Liver (tissue), 9 donors: Measurements from ENCODE around the gene UBASH3B. TPM values are rescaled to one million over a fixed set of nuclear protein-coding genes. Genes with fewer than 3 reads are reported as not detected.

Experiments
- DNase-seq: peaks from one replicate; pipeline ENCODE4 v3.0.0-alpha.2; 2017; ENCODE audit warnings: low spot score
- H3K27ac ChIP-seq, 2 donors: one replicate each; pipeline ENCODE4 v1.7.0; 2013; ENCODE audit warnings: inconsistent platforms in 2 of 2, low read length in 2 of 2, control low read depth in 1 of 2, low read depth in 1 of 2, mild to moderate bottlenecking in 1 of 2
- H3K27me3 ChIP-seq, 4 donors: one replicate each; pipeline versions ENCODE4 v1.6.1 to v1.7.0; 2013; ENCODE audit warnings: low read length in 3 of 4, inconsistent platforms in 1 of 4, mild to moderate bottlenecking in 1 of 4, moderate library complexity in 1 of 4; ENCODE audit not compliant: control insufficient read depth in 4 of 4, insufficient read depth in 4 of 4
- H3K36me3 ChIP-seq, 4 donors: one replicate each; pipeline versions ENCODE4 v1.6.1 to v1.7.0; 2013; ENCODE audit warnings: low read length in 3 of 4, mild to moderate bottlenecking in 3 of 4, low read depth in 1 of 4, moderate library complexity in 1 of 4; ENCODE audit not compliant: control insufficient read depth in 4 of 4, insufficient read depth in 3 of 4
- H3K4me1 ChIP-seq, 4 donors: one replicate each; pipeline versions ENCODE4 v1.6.1 to v1.7.0; 2013; ENCODE audit warnings: low read length in 3 of 4, mild to moderate bottlenecking in 3 of 4, moderate library complexity in 1 of 4; ENCODE audit not compliant: control insufficient read depth in 4 of 4, insufficient read depth in 4 of 4
- H3K4me3 ChIP-seq, 3 donors: one replicate each; pipeline versions ENCODE4 v1.6.1 to v1.7.0; 2013; ENCODE audit warnings: low read length in 3 of 3, control low read depth in 1 of 3, low read depth in 1 of 3, mild to moderate bottlenecking in 1 of 3
- H3K9ac ChIP-seq, 2 donors: one replicate each; pipeline ENCODE4 v1.7.0; 2013; ENCODE audit warnings: low read length in 2 of 2, mild to moderate bottlenecking in 2 of 2, moderate library complexity in 2 of 2, control low read depth in 1 of 2, low read depth in 1 of 2
- H3K9me3 ChIP-seq, 4 donors: one replicate each; pipeline versions ENCODE4 v1.6.1 to v1.7.0; 2013; ENCODE audit warnings: low read length in 3 of 4; ENCODE audit not compliant: control insufficient read depth in 4 of 4
- EGR1 ChIP-seq, 2 donors: IDR thresholded peaks; 2 replicates each; pipeline ENCODE4 v1.6.1; 2016 to 2018; ENCODE audit warnings: antibody characterized with exemption in 2 of 2, low read depth in 2 of 2
- FOXA1 ChIP-seq: IDR thresholded peaks from 2 replicates; pipeline ENCODE4 v1.6.1; 2016; ENCODE audit warnings: antibody characterized with exemption
- FOXA2 ChIP-seq: IDR thresholded peaks from 2 replicates; pipeline ENCODE4 v1.6.1; 2016; ENCODE audit warnings: antibody characterized with exemption
- GABPA ChIP-seq, 2 donors: IDR thresholded peaks in 1 of 2; conservative IDR thresholded peaks in 1 of 2; 2 replicates each; pipeline ENCODE4 v1.6.1; 2016; ENCODE audit warnings: antibody characterized with exemption in 2 of 2, mild to moderate bottlenecking in 1 of 2, moderate library complexity in 1 of 2
- HNF4A ChIP-seq, 2 donors: conservative IDR thresholded peaks; 2 replicates each; pipeline ENCODE4 v1.6.1; 2016; ENCODE audit warnings: antibody characterized with exemption in 2 of 2, mild to moderate bottlenecking in 2 of 2
- HNF4G ChIP-seq: IDR thresholded peaks from 2 replicates; pipeline ENCODE4 v1.6.1; 2016; ENCODE audit warnings: antibody characterized with exemption
- JUND ChIP-seq, 2 donors: IDR thresholded peaks; 2 replicates each; pipeline ENCODE4 v1.6.1; 2016; ENCODE audit warnings: antibody characterized with exemption in 2 of 2
- NR2F2 ChIP-seq: IDR thresholded peaks from 2 replicates; pipeline ENCODE4 v1.6.1; 2016; ENCODE audit warnings: antibody characterized with exemption
- RAD21 ChIP-seq, 2 donors: IDR thresholded peaks; 2 replicates each; pipeline ENCODE4 v1.6.1; 2016; ENCODE audit warnings: antibody characterized with exemption in 2 of 2, mild to moderate bottlenecking in 2 of 2
- RXRA ChIP-seq, 2 donors: IDR thresholded peaks; 2 replicates each; pipeline ENCODE4 v1.6.1; 2017 to 2018; ENCODE audit warnings: antibody characterized with exemption in 2 of 2, mild to moderate bottlenecking in 1 of 2
- SP1 ChIP-seq: IDR thresholded peaks from 2 replicates; pipeline ENCODE4 v1.6.1; 2018; ENCODE audit warnings: antibody characterized with exemption, mild to moderate bottlenecking
- TAF1 ChIP-seq: conservative IDR thresholded peaks from 2 replicates; pipeline ENCODE4 v1.6.1; 2016; ENCODE audit warnings: antibody characterized with exemption, mild to moderate bottlenecking
- YY1 ChIP-seq: IDR thresholded peaks from 2 replicates; pipeline ENCODE4 v1.6.1; 2016; ENCODE audit warnings: antibody characterized with exemption, mild to moderate bottlenecking
- WGBS: extraction: QIAGEN DNeasy Blood & Tissue Kit; methylation state at CpG from one replicate; pipeline ENCODE4 v1.1.7; 2013; 5-methylcytosine and 5-hydroxymethylcytosine counted together
- polyA plus RNA-seq, 2 donors: library from polyadenylated mRNA; stranded (reverse) in 1 of 2; unstranded in 1 of 2; fragments of 200-250 nt in 1 of 2; fragments of >200 nt in 1 of 2; fragmentation: Nextera tagmentation in 1 of 2; extraction: Ambion mirVana in 1 of 2; gene quantifications; one replicate each; pipeline versions ENCODE4 v1.2.1 to v1.2.3, GENCODE V29; 2013 to 2015
- total RNA-seq, 2 donors: library from RNA; depleted of rRNA; stranded (reverse); fragments of >200 nt; gene quantifications; one replicate each; pipeline ENCODE4 v1.2.3, GENCODE V29; 2014
- TF ChIP-seq, protein P1 (sequence below): IDR thresholded peaks from 2 replicates; pipeline ENCODE4 v1.6.1; 2016; ENCODE audit warnings: antibody characterized with exemption
- TF ChIP-seq, protein P2 (sequence below): IDR thresholded peaks from 2 replicates; pipeline ENCODE4 v1.6.1; 2016; ENCODE audit warnings: antibody characterized with exemption, mild to moderate bottlenecking
- TF ChIP-seq, protein P3 (sequence below): fragments of 150-350 bp; IDR thresholded peaks from 2 replicates; pipeline ENCODE4 v1.5.1; 2017; ENCODE audit warnings: improper control_type of control experiment, low read depth, low read length; ENCODE audit not compliant: missing input control
- TF ChIP-seq, protein P4 (sequence below): IDR thresholded peaks from 2 replicates; pipeline ENCODE4 v1.6.1; 2016; ENCODE audit warnings: antibody characterized with exemption
- TF ChIP-seq, protein P5 (sequence below): IDR thresholded peaks from 2 replicates; pipeline ENCODE4 v1.6.1; 2016; ENCODE audit warnings: antibody characterized with exemption
- donor health status: healthy.
- donor health status: healthy.
- donor health status: healthy.
- donor health status: healthy.
- donor health status: healthy.

UBASH3B gene
- total and polyA plus RNA-seq, 4 donors, result 0.48 to 5.5 (median 2.5) TPM

DNA sequence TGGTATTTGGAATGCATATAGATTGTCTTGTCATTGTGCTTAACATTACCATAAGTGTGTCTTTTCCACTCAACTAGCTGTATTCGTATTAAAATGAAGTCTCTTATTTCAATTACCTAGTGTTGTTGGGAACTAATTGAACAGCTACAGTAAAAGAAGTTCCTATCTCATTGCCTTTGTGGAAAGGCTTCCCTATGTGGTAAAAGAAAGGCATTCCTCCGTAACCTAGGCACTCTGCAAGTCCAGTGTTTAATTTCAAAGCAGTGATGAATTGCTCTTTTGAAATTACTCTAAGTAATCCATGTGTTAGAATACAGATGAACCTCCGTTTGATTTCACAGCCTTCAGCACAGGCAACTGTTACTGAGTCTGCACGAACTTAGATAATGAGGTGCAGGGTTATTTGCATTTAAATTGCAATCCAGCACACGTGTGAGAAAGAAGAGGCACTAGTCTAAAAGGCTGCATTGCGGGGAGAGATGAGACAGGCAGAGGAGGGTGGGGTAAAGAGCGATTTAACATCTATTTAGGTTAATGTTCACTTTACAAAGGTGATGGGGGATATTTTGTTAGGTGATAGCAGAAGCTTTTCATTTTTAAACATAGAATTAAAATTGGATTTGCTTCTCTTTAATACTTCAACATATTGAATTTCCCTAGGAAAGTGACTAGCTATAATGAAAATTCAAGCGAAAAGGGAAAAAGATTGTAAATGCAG is 157.8 kb downstream of the UBASH3B start:
- Histone ChIP-seq H3K4me1 (no peaks in the 10 kb centered on the region), H3K36me3 (no peaks in the 10 kb centered on the region), H3K4me3 (no peak overlapping the region), H3K27ac (no peak overlapping the region), H3K9ac (no peak overlapping the region), H3K9me3 (no peaks in the 10 kb centered on the region), H3K27me3 (peaks cover 0 to 6% (median 0%) of the 10 kb centered on the region in 4 donors)
- TF ChIP-seq HNF4G (no peak), GABPA (IDR thresholded peaks at IDR 0.05 in 1 of 2, conservative IDR thresholded peaks at IDR 0.05 in 1 of 2) (no peak), FOXA1 (no peak), TAF1 (no peak)
- TF ChIP-seq, protein P1, sequence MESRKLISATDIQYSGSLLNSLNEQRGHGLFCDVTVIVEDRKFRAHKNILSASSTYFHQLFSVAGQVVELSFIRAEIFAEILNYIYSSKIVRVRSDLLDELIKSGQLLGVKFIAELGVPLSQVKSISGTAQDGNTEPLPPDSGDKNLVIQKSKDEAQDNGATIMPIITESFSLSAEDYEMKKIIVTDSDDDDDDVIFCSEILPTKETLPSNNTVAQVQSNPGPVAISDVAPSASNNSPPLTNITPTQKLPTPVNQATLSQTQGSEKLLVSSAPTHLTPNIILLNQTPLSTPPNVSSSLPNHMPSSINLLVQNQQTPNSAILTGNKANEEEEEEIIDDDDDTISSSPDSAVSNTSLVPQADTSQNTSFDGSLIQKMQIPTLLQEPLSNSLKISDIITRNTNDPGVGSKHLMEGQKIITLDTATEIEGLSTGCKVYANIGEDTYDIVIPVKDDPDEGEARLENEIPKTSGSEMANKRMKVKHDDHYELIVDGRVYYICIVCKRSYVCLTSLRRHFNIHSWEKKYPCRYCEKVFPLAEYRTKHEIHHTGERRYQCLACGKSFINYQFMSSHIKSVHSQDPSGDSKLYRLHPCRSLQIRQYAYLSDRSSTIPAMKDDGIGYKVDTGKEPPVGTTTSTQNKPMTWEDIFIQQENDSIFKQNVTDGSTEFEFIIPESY, result no peak
- TF ChIP-seq, protein P2, sequence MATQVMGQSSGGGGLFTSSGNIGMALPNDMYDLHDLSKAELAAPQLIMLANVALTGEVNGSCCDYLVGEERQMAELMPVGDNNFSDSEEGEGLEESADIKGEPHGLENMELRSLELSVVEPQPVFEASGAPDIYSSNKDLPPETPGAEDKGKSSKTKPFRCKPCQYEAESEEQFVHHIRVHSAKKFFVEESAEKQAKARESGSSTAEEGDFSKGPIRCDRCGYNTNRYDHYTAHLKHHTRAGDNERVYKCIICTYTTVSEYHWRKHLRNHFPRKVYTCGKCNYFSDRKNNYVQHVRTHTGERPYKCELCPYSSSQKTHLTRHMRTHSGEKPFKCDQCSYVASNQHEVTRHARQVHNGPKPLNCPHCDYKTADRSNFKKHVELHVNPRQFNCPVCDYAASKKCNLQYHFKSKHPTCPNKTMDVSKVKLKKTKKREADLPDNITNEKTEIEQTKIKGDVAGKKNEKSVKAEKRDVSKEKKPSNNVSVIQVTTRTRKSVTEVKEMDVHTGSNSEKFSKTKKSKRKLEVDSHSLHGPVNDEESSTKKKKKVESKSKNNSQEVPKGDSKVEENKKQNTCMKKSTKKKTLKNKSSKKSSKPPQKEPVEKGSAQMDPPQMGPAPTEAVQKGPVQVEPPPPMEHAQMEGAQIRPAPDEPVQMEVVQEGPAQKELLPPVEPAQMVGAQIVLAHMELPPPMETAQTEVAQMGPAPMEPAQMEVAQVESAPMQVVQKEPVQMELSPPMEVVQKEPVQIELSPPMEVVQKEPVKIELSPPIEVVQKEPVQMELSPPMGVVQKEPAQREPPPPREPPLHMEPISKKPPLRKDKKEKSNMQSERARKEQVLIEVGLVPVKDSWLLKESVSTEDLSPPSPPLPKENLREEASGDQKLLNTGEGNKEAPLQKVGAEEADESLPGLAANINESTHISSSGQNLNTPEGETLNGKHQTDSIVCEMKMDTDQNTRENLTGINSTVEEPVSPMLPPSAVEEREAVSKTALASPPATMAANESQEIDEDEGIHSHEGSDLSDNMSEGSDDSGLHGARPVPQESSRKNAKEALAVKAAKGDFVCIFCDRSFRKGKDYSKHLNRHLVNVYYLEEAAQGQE, result no peak
- 59% methylated on average over 8 of the region's 8 CpGs for WGBS
- no peak for DNase-seq

DNA sequence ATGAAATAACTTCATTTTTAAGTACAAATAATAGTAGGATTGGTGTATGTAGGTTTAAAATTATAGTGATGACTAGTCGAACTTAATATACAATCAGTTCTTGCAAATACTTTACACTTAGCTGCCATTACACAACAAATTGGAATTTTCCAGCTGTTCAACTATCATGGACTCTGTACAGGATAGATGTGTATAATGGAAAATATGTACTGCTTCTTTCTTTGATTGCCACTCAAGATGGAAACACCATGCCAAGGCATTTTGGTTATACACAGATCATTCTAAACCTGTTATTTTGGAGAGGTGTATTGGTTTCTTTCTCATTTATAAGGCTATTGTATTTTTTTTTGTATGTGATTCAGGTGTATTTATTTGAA is 158.4 kb downstream of the UBASH3B start:
- H3K27ac ChIP-seq, result no peak overlapping the region
- no peaks in the 10 kb centered on the region for H3K9me3 ChIP-seq
- no peaks in the 10 kb centered on the region for H3K36me3 ChIP-seq
- WGBS, result 63% methylated on average over 1 of the region's 1 CpG
- TF ChIP-seq EGR1 (IDR thresholded peaks at IDR 0.05; ENCODE audit: low read depth in 2 of 2) (no peak), GABPA (IDR thresholded peaks at IDR 0.05 in 1 of 2, conservative IDR thresholded peaks at IDR 0.05 in 1 of 2) (no peak), FOXA2 (no peak), RAD21 (IDR thresholded peaks at IDR 0.05) (no peak), HNF4A (conservative IDR thresholded peaks at IDR 0.05) (no peak), RXRA (IDR thresholded peaks at IDR 0.05) (no peak), NR2F2 (no peak), SP1 (no peak), FOXA1 (no peak), YY1 (no peak), JUND (IDR thresholded peaks at IDR 0.05) (no peak), HNF4G (no peak), TAF1 (no peak)
- TF ChIP-seq, protein P2, result no peak
- TF ChIP-seq, protein P3, sequence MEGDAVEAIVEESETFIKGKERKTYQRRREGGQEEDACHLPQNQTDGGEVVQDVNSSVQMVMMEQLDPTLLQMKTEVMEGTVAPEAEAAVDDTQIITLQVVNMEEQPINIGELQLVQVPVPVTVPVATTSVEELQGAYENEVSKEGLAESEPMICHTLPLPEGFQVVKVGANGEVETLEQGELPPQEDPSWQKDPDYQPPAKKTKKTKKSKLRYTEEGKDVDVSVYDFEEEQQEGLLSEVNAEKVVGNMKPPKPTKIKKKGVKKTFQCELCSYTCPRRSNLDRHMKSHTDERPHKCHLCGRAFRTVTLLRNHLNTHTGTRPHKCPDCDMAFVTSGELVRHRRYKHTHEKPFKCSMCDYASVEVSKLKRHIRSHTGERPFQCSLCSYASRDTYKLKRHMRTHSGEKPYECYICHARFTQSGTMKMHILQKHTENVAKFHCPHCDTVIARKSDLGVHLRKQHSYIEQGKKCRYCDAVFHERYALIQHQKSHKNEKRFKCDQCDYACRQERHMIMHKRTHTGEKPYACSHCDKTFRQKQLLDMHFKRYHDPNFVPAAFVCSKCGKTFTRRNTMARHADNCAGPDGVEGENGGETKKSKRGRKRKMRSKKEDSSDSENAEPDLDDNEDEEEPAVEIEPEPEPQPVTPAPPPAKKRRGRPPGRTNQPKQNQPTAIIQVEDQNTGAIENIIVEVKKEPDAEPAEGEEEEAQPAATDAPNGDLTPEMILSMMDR, result no peak
- TF ChIP-seq, protein P1, result no peak
- TF ChIP-seq, protein P4, sequence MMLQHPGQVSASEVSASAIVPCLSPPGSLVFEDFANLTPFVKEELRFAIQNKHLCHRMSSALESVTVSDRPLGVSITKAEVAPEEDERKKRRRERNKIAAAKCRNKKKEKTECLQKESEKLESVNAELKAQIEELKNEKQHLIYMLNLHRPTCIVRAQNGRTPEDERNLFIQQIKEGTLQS, result no peak
- TF ChIP-seq, protein P5, sequence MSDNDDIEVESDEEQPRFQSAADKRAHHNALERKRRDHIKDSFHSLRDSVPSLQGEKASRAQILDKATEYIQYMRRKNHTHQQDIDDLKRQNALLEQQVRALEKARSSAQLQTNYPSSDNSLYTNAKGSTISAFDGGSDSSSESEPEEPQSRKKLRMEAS, result no peak
- H3K9ac ChIP-seq, result no peak overlapping the region
- H3K27me3 ChIP-seq, result peaks cover 0 to 6% (median 0%) of the 10 kb centered on the region in 4 donors
- H3K4me1 ChIP-seq, result no peaks in the 10 kb centered on the region
- no peak overlapping the region for H3K4me3 ChIP-seq
- no peak for DNase-seq
